Erythroblast (primary cell): Measurements from ENCODE around the gene GPR107.

ENCODE experiments used
- GATA1 ChIP-seq: IDR thresholded peaks from 2 replicates; pipeline ENCODE4 v1.6.1; 2011; ENCODE audit warnings: low read depth, mild to moderate bottlenecking, control low read depth, low read length, moderate library complexity
- POLR2A ChIP-seq: IDR thresholded peaks from 2 replicates; pipeline ENCODE4 v1.6.1; 2011; ENCODE audit warnings: mild to moderate bottlenecking, low read length

DNA sequence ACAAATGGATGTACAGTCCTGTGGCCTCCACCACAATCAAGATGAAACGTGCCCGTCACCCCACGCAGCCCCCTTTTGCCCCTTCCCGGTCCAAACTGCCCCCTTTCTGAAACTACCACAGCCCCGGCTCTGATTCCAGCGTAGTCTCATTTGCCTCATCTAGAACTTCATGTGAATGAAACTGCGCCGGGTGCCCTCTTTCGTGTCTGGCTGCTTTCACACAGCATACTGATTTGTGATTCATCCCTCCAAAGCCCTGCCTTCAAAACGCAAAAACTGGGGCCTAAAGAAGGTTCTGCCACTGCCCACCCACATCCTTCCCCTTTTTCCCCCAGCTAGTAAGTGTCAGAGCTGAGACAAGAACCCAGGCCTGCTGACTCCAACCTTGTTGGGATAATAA, 87.0 kb downstream of the GPR107 start:
- no peak for TF ChIP-seq POLR2A
- no peak for TF ChIP-seq GATA1
